GM18867 (cell line): ENCODE data around the gene FOXD3.
A peak's percentile ranks its signal among the peaks of the same experiment; 100 is the strongest.

ENCODE experiments used
- ATAC-seq: cut with Tn5 transposase; IDR thresholded peaks from one replicate; pipeline ENCODE4 v1.9.1; 2021; ENCODE audit warnings: mild to moderate bottlenecking, moderate library complexity; ENCODE audit not compliant: unreplicated experiment

FOXD3 gene

GRCh38 chr1:63322114-63322943, at the start of gene FOXD3:
FOXD3 (plus strand) TSS chr1:63322567; CDS start chr1:63323059, 492 bp downstream.
- ATAC-seq: peak; percentile 65

GRCh38 chr1:63272811-63273210, 49.6 kb upstream of the FOXD3 start:
- no peak for ATAC-seq

- no peak for ATAC-seq
Observed at GRCh38 chr1:63274371-63274770, 48.0 kb upstream of the FOXD3 start.

GRCh38 chr1:63274979-63275378, 47.4 kb upstream of the FOXD3 start:
- no peak for ATAC-seq

- ATAC-seq: no peak
Observed at GRCh38 chr1:63276624-63277023, 45.7 kb upstream of the FOXD3 start.

- ATAC-seq: no peak
Observed at GRCh38 chr1:63277195-63278192, 44.9 kb upstream of the FOXD3 start.

GRCh38 chr1:63281753-63282152, 40.6 kb upstream of the FOXD3 start:
- ATAC-seq: no peak

- no peak for ATAC-seq
Observed at GRCh38 chr1:63289135-63289534, 33.2 kb upstream of the FOXD3 start.

GRCh38 chr1:63294803-63295594, 27.4 kb upstream of the FOXD3 start:
- no peak for ATAC-seq

- no peak for ATAC-seq
Observed at GRCh38 chr1:63304410-63304809, 18.0 kb upstream of the FOXD3 start.

GRCh38 chr1:63305043-63305442, 17.3 kb upstream of the FOXD3 start:
- ATAC-seq: no peak

- no peak for ATAC-seq
Observed at GRCh38 chr1:63307196-63307794, 15.1 kb upstream of the FOXD3 start.

GRCh38 chr1:63316598-63316983, 5.8 kb upstream of the FOXD3 start:
- ATAC-seq: no peak

GRCh38 chr1:63316984-63317816, 5.2 kb upstream of the FOXD3 start:
- peak; percentile 87 for ATAC-seq

- ATAC-seq: no peak
Observed at GRCh38 chr1:63317817-63318152, 4.6 kb upstream of the FOXD3 start.

GRCh38 chr1:63318201-63318979, 4.0 kb upstream of the FOXD3 start:
- ATAC-seq: no peak

- ATAC-seq: no peak
Observed at GRCh38 chr1:63319046-63320021, 3.0 kb upstream of the FOXD3 start.
